Measurements from ENCODE around the gene LAMA2. TPM values are rescaled to one million over a fixed set of nuclear protein-coding genes. Genes with fewer than 3 reads are reported as not detected.

LAMA2 gene
- polyA plus RNA-seq, 1 donor from 2014 or later: 0.05 TPM

- peaks cover 2% of the 10 kb centered on the region for H3K36me3 Mint-ChIP-seq
- no peak overlapping the region for H3K4me3 Mint-ChIP-seq
- no peaks in the 10 kb centered on the region for H3K27me3 Mint-ChIP-seq
- no peaks in the 10 kb centered on the region for H3K9me3 Mint-ChIP-seq
- H3K4me1 Mint-ChIP-seq: no peaks in the 10 kb centered on the region
- no peak overlapping the region for H3K27ac Mint-ChIP-seq
Measured at GRCh38 chr6:129416337-129416990, 533.5 kb downstream of the LAMA2 start.

DNA sequence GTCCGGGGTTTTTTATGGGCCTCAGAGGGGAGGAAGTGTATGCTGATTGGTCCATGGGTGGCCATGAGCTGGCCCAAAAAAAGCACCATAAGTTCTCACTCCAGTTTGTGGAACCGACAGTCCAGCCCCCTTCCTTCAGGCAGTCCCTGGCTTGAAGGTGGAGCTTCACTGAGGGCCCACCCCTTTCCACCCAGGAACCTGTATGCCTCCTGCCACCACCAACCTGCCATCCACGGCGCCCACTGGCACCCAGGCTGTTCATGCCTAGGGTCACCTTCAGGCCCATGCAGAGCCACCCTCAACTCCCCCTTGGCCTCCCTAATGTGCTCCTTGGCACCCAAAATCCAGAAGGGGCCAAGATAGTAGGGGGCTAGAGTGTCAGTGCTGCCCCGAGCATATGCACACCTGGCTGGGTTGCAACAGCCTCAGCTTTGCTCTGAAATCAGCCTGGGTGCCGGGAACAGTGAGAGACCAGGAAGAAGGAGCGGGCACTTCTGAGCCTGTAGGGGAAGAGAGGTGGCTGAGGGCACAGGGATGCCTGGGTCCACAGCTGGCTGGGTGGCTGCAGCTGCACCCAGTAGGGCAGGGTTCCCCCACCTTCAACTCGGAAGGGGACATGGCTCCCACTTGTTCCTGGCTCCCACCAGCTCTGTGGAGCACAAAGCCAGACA lies 534.6 kb downstream of the LAMA2 start:
- Mint-ChIP-seq H3K4me3 (no peak overlapping the region), H3K27me3 (no peaks in the 10 kb centered on the region), H3K27ac (no peak overlapping the region), H3K36me3 (peaks cover 2% of the 10 kb centered on the region), H3K4me1 (no peaks in the 10 kb centered on the region), H3K9me3 (no peaks in the 10 kb centered on the region)

- H3K4me3 Mint-ChIP-seq: no peak overlapping the region
- H3K36me3 Mint-ChIP-seq: no peaks in the 10 kb centered on the region
- no peaks in the 10 kb centered on the region for H3K9me3 Mint-ChIP-seq
- H3K27ac Mint-ChIP-seq: no peak overlapping the region
- H3K4me1 Mint-ChIP-seq: no peaks in the 10 kb centered on the region
- no peaks in the 10 kb centered on the region for H3K27me3 Mint-ChIP-seq
Measured at GRCh38 chr6:129419324-129419723, 536.4 kb downstream of the LAMA2 start.

DNA sequence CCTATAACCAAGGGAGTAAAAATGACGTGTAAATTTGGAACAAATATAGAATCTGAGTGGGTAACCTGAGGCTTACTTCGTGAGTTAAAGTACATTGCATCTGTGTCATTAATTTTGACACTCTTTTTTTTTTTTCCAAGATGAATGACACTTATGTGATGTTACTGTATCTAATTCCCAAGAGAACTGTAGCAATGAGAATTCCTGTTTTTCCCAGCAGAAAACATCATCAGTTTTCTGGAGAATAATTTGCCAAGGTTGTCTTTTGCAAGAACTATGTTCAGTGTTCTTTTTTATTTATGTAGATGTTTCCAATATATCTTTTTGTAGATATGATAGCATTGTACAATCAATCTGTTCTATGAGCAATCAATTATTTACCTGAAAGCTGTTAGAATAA lies 543.4 kb downstream of the LAMA2 start:
- Mint-ChIP-seq H3K27ac (no peak overlapping the region), H3K4me1 (no peaks in the 10 kb centered on the region), H3K27me3 (no peaks in the 10 kb centered on the region), H3K9me3 (no peaks in the 10 kb centered on the region), H3K36me3 (no peaks in the 10 kb centered on the region), H3K4me3 (no peak overlapping the region)

DNA sequence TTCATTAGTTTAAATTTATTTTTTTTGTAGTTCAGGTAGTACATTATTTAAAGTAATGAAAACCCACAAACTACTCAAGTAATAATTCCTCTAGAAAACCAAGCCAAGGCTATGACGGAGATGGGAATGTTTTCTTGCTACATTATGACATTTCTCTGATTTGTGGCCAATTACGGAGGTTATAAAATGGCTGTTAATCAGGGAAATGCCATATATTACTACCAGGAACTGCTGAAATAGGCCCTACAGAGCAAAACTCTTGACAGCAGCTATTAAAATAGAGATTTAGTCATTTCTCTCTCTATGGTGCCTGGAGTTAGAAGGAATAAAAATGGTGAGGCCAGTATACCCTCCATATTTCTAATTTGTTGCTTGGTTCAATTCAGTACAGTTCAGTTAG lies 547.0 kb downstream of the LAMA2 start:
- Mint-ChIP-seq H3K27me3 (peaks cover 5% of the 10 kb centered on the region), H3K27ac (no peak overlapping the region), H3K4me3 (no peak overlapping the region), H3K36me3 (no peaks in the 10 kb centered on the region), H3K9me3 (no peaks in the 10 kb centered on the region), H3K4me1 (peaks cover 0 to 1% (median 0%) of the 10 kb centered on the region in 3 donors)

DNA sequence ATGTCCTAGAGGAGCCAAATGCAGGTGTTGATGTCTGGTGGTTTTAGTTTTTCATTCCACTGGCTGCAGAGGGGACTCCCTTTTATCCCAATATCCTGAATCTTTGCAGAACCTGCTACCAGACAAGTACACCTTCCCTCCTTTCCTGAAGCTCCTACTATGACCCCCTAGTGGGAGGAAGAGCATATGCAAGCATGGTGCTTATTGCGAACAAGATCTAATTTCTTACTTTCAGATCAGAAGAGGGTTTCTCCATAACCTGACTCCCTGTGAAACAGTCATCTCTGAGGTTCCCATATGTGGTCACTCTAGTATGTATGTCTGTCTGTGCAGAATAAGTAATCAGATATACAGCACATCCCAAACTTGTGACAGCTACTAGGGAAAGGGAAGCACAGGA lies 549.8 kb downstream of the LAMA2 start:
- H3K4me1 Mint-ChIP-seq: peaks cover 0 to 1% (median 0%) of the 10 kb centered on the region in 3 donors

GRCh38 chr6:129434091-129434490 lies 551.2 kb downstream of the LAMA2 start:
- Mint-ChIP-seq H3K36me3 (no peaks in the 10 kb centered on the region), H3K4me3 (no peak overlapping the region), H3K27me3 (peaks cover 5% of the 10 kb centered on the region), H3K9me3 (no peaks in the 10 kb centered on the region), H3K27ac (no peak overlapping the region), H3K4me1 (peaks cover 0 to 1% (median 0%) of the 10 kb centered on the region in 3 donors)

More for the DNA sequence above, 549.8 kb downstream of the LAMA2 start:
- Mint-ChIP-seq H3K9me3 (no peaks in the 10 kb centered on the region), H3K4me3 (no peak overlapping the region), H3K36me3 (no peaks in the 10 kb centered on the region), H3K27ac (no peak overlapping the region), H3K27me3 (peaks cover 5% of the 10 kb centered on the region)

DNA sequence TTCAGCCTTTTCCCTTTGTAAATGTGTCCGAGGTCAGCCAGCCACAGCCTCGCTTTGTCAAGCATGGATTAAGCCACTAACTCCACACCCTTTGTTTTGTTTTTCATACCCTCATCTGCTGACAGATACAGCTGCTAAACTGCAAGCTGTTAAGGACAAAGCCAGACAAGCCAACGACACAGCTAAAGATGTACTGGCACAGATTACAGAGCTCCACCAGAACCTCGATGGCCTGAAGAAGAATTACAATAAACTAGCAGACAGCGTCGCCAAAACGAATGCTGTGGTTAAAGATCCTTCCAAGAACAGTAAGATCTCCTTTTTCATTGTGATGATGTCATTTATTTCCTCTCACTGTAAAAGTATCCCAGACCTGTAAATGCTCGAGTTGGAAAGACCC lies 557.8 kb downstream of the LAMA2 start:
- no peak overlapping the region for H3K4me3 Mint-ChIP-seq
- no peaks in the 10 kb centered on the region for H3K9me3 Mint-ChIP-seq
- no peak overlapping the region for H3K27ac Mint-ChIP-seq
- peaks cover under 1 to 5% (median 1%) of the 10 kb centered on the region in 3 donors for H3K4me1 Mint-ChIP-seq
- H3K36me3 Mint-ChIP-seq: no peaks in the 10 kb centered on the region
- peaks cover 1% of the 10 kb centered on the region for H3K27me3 Mint-ChIP-seq

GRCh38 chr6:129444683-129445082 lies 561.7 kb downstream of the LAMA2 start:
- Mint-ChIP-seq H3K4me3 (no peak overlapping the region), H3K27ac (no peak overlapping the region), H3K27me3 (peaks cover 1% of the 10 kb centered on the region), H3K9me3 (no peaks in the 10 kb centered on the region), H3K36me3 (no peaks in the 10 kb centered on the region), H3K4me1 (peaks cover 4 to 11% (median 7%) of the 10 kb centered on the region in 3 donors)

- no peak overlapping the region for H3K27ac Mint-ChIP-seq
- H3K36me3 Mint-ChIP-seq: no peaks in the 10 kb centered on the region
- H3K4me1 Mint-ChIP-seq: peaks cover 4 to 11% (median 7%) of the 10 kb centered on the region in 3 donors
- no peak overlapping the region for H3K4me3 Mint-ChIP-seq
- H3K27me3 Mint-ChIP-seq: peaks cover 3% of the 10 kb centered on the region
- H3K9me3 Mint-ChIP-seq: peaks cover 0 to 1% (median 0%) of the 10 kb centered on the region in 3 donors
Measured at GRCh38 chr6:129446272-129447197, 563.6 kb downstream of the LAMA2 start.

- H3K9me3 Mint-ChIP-seq: peaks cover 0 to 1% (median 0%) of the 10 kb centered on the region in 3 donors
- no peaks in the 10 kb centered on the region for H3K36me3 Mint-ChIP-seq
- peaks cover 3% of the 10 kb centered on the region for H3K27me3 Mint-ChIP-seq
- no peak overlapping the region for H3K27ac Mint-ChIP-seq
- no peak overlapping the region for H3K4me3 Mint-ChIP-seq
- H3K4me1 Mint-ChIP-seq: peaks cover 4 to 11% (median 7%) of the 10 kb centered on the region in 3 donors
Measured at GRCh38 chr6:129447198-129447565, 564.2 kb downstream of the LAMA2 start.

DNA sequence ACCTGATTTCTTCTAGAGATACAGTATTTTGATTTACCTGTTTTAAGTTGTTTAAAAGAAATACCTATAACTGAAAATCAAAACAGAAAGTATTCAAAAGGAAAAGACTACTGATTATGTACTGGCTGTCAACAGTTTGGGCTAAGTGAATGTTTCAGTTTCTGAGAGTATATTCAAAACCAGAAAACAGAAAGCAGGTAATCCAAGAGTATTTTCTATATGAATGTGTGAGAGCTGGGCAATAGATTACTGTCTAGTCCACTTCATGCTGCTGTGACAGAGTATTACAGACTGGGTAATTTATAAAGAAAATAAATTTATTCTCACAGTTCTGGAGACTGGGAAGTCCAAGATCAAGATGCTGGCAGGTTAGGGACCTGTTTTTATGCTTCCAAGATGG lies 566.0 kb downstream of the LAMA2 start:
- peaks cover 3% of the 10 kb centered on the region for H3K27me3 Mint-ChIP-seq
- no peak overlapping the region for H3K27ac Mint-ChIP-seq
- peaks cover 4 to 11% (median 7%) of the 10 kb centered on the region in 3 donors for H3K4me1 Mint-ChIP-seq
- no peak overlapping the region for H3K4me3 Mint-ChIP-seq
- H3K36me3 Mint-ChIP-seq: no peaks in the 10 kb centered on the region
- H3K9me3 Mint-ChIP-seq: peaks cover 0 to 2% (median 0%) of the 10 kb centered on the region in 3 donors

DNA sequence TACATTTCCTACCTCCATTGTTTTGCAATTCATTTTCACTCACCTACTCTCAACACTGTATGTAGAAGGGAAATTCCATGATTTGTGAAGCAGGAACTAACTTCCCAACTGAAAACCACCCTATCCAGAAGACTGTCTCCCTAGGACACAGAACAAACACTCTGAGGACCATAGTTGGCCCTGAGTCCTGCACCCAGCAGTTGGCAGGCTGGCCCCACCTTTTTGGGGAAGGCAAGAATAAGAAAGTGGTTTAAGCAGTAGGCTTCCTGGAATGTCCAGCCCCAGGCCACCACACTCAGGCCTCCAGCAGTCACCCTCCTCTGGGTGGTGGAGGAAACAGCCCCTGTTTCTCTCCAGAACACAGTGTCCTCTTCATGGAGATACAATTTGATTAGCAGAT lies 568.2 kb downstream of the LAMA2 start:
- Mint-ChIP-seq H3K4me3 (no peak overlapping the region), H3K36me3 (no peaks in the 10 kb centered on the region), H3K9me3 (peaks cover 0 to 3% (median 0%) of the 10 kb centered on the region in 3 donors), H3K27me3 (peaks cover 4% of the 10 kb centered on the region), H3K4me1 (peaks cover 1 to 2% (median 2%) of the 10 kb centered on the region in 3 donors), H3K27ac (no peak overlapping the region)

- peaks cover 0 to 3% (median 0%) of the 10 kb centered on the region in 3 donors for H3K9me3 Mint-ChIP-seq
- peaks cover 8% of the 10 kb centered on the region for H3K27me3 Mint-ChIP-seq
- no peak overlapping the region for H3K27ac Mint-ChIP-seq
- no peaks in the 10 kb centered on the region for H3K4me1 Mint-ChIP-seq
- no peaks in the 10 kb centered on the region for H3K36me3 Mint-ChIP-seq
- no peak overlapping the region for H3K4me3 Mint-ChIP-seq
Measured at GRCh38 chr6:129453073-129453472, 570.1 kb downstream of the LAMA2 start.

- Mint-ChIP-seq H3K9me3 (peaks cover 0 to 3% (median 0%) of the 10 kb centered on the region in 3 donors), H3K4me1 (no peaks in the 10 kb centered on the region), H3K36me3 (no peaks in the 10 kb centered on the region), H3K27me3 (peaks cover 8% of the 10 kb centered on the region), H3K27ac (no peak overlapping the region), H3K4me3 (no peak overlapping the region)
Measured at GRCh38 chr6:129454488-129454887, 571.5 kb downstream of the LAMA2 start.
